ENCODE data around the gene CMTM3.

CMTM3 gene

GRCh38 chr16:66662445-66663194 lies 58.1 kb downstream of the CMTM3 start:
- no peak for DNase-seq (ENCODE audit: low read depth)
